ENCODE results near the gene SNPH.

GRCh38 chr20:1327241-1327653 is 61.2 kb downstream of the SNPH start:
- TF ChIP-seq CTCF (IDR thresholded peaks at IDR 0.05) (no peak), POLR2A (IDR thresholded peaks at IDR 0.05) (no peak)
